ENCODE data around the gene NET1. TPM values are rescaled to one million over a fixed set of nuclear protein-coding genes. Genes with fewer than 3 reads are reported as not detected.
"Not testable (repeated sequence)": the region's sequence is repeated elsewhere in the genome, so short reads cannot be mapped to it uniquely, and the experiment has no call there.

NET1 gene
- total and polyA plus RNA-seq, 9 donors, result 31.0 to 79.2 (median 51.0) TPM

DNA sequence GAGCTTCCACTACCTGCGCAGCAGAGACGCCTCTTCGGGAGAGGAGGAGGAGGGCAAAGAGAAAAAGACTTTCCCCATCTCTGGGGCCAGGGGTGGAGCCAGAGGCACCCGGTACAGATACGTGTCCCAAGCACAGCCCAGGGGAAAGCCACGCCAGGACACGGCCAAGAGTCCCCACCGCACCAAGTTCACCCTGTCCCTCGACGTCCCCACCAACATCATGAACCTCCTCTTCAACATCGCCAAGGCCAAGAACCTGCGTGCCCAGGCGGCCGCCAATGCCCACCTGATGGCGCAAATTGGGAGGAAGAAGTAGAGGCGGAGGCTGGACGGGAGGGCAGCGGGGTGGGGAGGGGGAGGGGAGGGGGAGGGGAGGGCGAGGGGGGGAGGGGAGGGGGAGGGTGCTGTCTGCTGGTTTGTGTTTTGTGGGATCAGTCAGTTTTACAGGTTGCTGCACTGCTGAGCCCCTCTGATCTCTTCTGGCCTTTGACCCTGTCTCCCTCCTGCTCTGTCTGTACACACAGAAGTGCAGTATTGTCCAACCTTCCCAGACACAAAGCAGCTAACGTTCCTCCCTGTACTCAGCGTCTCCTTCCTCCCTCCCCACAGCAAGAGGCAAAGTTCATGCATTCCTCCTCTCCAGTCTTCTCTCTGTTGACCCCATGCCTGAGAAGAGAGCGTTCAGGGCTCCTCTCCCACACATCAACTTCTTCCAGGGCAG lies 38.3 kb upstream of the NET1 start:
- H3K27ac ChIP-seq, result no peak overlapping the region
- TF ChIP-seq, protein P1, sequence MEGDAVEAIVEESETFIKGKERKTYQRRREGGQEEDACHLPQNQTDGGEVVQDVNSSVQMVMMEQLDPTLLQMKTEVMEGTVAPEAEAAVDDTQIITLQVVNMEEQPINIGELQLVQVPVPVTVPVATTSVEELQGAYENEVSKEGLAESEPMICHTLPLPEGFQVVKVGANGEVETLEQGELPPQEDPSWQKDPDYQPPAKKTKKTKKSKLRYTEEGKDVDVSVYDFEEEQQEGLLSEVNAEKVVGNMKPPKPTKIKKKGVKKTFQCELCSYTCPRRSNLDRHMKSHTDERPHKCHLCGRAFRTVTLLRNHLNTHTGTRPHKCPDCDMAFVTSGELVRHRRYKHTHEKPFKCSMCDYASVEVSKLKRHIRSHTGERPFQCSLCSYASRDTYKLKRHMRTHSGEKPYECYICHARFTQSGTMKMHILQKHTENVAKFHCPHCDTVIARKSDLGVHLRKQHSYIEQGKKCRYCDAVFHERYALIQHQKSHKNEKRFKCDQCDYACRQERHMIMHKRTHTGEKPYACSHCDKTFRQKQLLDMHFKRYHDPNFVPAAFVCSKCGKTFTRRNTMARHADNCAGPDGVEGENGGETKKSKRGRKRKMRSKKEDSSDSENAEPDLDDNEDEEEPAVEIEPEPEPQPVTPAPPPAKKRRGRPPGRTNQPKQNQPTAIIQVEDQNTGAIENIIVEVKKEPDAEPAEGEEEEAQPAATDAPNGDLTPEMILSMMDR (IDR thresholded peaks at IDR 0.05), result no peak
- no peak for TF ChIP-seq POLR2A (IDR thresholded peaks at IDR 0.05)
- no peak for DNase-seq
- H3K4me3 ChIP-seq, result no peak overlapping the region
- 72 to 76% (median 75%) methylated on average over 18 to 22 of the region's 22 CpGs for WGBS, 3 donors
- intact Hi-C loops (cut with DNase I), result no loop called here
- no peaks in the 10 kb centered on the region for H3K9me3 ChIP-seq
- H3K27me3 ChIP-seq, result no peaks in the 10 kb centered on the region
- H3K4me1 ChIP-seq (ENCODE audit: insufficient read depth), result no peaks in the 10 kb centered on the region
- H3K36me3 ChIP-seq, result no peaks in the 10 kb centered on the region

DNA sequence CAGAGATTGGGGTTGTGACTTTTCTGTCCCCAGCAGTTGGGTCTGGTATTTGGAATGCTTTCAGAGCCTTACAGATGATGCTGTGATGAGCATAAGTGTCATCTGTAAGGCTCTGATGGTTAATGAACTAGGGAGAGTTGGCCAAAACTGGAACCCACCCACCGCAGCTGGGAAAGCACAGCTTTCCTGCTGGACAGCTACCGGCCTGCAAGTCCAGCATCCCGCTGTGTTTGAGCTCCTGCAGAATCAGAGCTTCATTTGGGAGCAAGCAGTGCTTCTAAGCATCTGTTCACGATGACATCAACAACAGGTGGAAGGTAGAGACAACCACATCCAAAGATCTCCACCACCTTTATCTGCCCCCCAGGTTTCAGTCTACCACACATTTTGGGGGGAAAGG lies 35.9 kb upstream of the NET1 start:
- no peak overlapping the region for H3K4me3 ChIP-seq
- H3K36me3 ChIP-seq, result no peaks in the 10 kb centered on the region
- H3K4me1 ChIP-seq (ENCODE audit: insufficient read depth), result no peaks in the 10 kb centered on the region
- intact Hi-C loops (cut with DNase I), result no loop called here
- H3K9me3 ChIP-seq, result no peaks in the 10 kb centered on the region
- TF ChIP-seq POLR2A (IDR thresholded peaks at IDR 0.05), result no peak
- no peak for TF ChIP-seq EP300 (IDR thresholded peaks at IDR 0.05)
- TF ChIP-seq, protein P1 (IDR thresholded peaks at IDR 0.05), result no peak
- 23 to 35% (median 26%) methylated on average over 4 of the region's 4 CpGs for WGBS, 3 donors
- no peaks in the 10 kb centered on the region for H3K27me3 ChIP-seq
- no peak for DNase-seq
- H3K27ac ChIP-seq, result no peak overlapping the region

GRCh38 chr10:5379202-5379601 lies 33.2 kb upstream of the NET1 start:
- DNase-seq; H3K27ac ChIP-seq; H3K9me3 ChIP-seq; H3K4me1 ChIP-seq (ENCODE audit: insufficient read depth); intact Hi-C loops (cut with DNase I); H3K4me3 ChIP-seq; H3K27me3 ChIP-seq; H3K36me3 ChIP-seq: not testable (repeated sequence)
- 92 to 94% (median 93%) methylated on average over 5 of the region's 5 CpGs for WGBS, 3 donors

DNA sequence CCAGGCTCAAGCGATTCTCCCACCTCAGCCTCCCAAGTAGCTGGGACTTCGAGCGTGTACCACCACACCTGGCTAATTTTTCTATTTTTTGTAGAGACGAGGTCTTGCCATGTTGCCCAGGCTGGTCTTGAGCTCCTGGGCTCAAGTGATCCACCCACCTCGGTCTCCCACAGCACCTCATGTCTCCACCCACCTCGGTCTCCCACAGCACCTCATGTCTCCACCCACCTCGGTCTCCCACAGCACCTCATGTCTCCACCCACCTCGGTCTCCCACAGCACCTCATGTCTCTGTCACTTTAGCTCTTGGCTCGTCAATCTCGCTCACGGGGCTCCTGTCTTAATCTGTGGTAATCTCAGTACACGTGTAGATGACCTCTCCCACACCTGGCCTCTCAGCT lies 32.0 kb upstream of the NET1 start:
- not testable (repeated sequence) for H3K27me3 ChIP-seq; H3K4me3 ChIP-seq; H3K27ac ChIP-seq; DNase-seq; H3K36me3 ChIP-seq; H3K9me3 ChIP-seq; H3K4me1 ChIP-seq (ENCODE audit: insufficient read depth)
- 87 to 90% (median 88%) methylated on average over 12 of the region's 12 CpGs for whole genome bisulfite sequencing, 3 donors
- intact Hi-C loops (cut with DNase I), result loop anchor here in 1 of 4 donors (5.0 kb wide), 1 partner anchor 528 kb away; no protein-coding TSS in a partner anchor

- intact Hi-C loops (cut with DNase I), result loop anchor here in 1 of 4 donors (5.0 kb wide), 1 partner anchor 529 kb away; no protein-coding TSS in a partner anchor
- WGBS, 3 donors, result 84 to 93% (median 89%) methylated on average over 2 of the region's 2 CpGs
- no peaks in the 10 kb centered on the region for H3K9me3 ChIP-seq
- no peak overlapping the region for H3K27ac ChIP-seq
- H3K4me3 ChIP-seq, result no peak overlapping the region
- TF ChIP-seq POLR2A (IDR thresholded peaks at IDR 0.05), result no peak
- no peak for TF ChIP-seq EP300 (IDR thresholded peaks at IDR 0.05)
- H3K36me3 ChIP-seq, result no peaks in the 10 kb centered on the region
- DNase-seq, result no peak
- no peaks in the 10 kb centered on the region for H3K4me1 ChIP-seq (ENCODE audit: insufficient read depth)
- no peaks in the 10 kb centered on the region for H3K27me3 ChIP-seq
These were observed 31.2 kb upstream of the NET1 start for GRCh38 chr10:5381187-5381586.

- 66 to 86% (median 81%) methylated on average over 2 of the region's 2 CpGs for WGBS, 3 donors
- H3K27me3 ChIP-seq, result no peaks in the 10 kb centered on the region
- DNase-seq, result no peak
- TF ChIP-seq, protein P1 (IDR thresholded peaks at IDR 0.05), result no peak
- TF ChIP-seq EP300 (IDR thresholded peaks at IDR 0.05) (no peak), POLR2A (IDR thresholded peaks at IDR 0.05) (no peak)
- intact Hi-C loops (cut with DNase I), result no loop called here
- no peaks in the 10 kb centered on the region for H3K36me3 ChIP-seq
- H3K4me3 ChIP-seq, result no peak overlapping the region
- H3K27ac ChIP-seq, result no peak overlapping the region
- H3K9me3 ChIP-seq, result no peaks in the 10 kb centered on the region
- H3K4me1 ChIP-seq (ENCODE audit: insufficient read depth), result no peaks in the 10 kb centered on the region
These were observed 27.1 kb upstream of the NET1 start for GRCh38 chr10:5385224-5385623.
